ENCODE results near the gene PYGB.

PYGB gene

DNA sequence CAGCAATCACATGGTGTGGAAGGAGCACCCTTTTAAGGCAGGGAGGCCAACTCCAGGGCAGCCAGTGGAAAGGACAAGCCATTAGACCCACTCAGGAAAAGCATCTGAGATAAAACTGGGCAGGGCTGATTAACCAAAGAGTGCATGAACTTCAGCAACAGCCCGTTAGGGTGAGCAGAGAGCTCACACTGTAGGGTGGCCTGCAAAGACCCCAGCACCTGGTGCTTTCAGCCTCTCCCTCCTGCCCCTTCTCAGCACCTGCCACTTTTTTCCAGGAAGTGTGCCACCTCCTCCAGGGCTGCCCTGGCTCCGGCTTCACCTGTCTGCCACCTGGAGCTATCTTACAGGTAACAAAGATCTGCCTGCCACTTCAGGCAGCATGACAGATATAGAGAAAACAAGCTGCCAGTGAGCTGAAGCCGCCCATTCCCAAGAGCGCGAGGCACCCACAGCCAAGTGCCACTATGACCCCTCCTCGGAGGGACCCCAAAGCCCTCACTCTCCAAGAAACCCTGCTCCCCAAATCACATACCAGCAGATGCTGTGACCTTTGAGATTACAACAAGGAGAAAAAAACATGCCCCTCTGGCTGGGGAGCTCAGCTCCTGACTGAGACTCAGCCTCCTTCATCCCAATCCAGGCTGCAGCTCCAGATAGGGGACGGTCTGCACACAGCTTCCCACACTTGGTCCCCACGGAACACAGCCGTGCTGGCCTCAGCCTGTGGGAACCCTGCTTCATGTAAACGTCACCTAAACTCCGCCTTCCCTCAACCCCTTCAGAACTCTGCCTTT lies 71.6 kb downstream of the PYGB start:
- TF ChIP-seq, protein P1, sequence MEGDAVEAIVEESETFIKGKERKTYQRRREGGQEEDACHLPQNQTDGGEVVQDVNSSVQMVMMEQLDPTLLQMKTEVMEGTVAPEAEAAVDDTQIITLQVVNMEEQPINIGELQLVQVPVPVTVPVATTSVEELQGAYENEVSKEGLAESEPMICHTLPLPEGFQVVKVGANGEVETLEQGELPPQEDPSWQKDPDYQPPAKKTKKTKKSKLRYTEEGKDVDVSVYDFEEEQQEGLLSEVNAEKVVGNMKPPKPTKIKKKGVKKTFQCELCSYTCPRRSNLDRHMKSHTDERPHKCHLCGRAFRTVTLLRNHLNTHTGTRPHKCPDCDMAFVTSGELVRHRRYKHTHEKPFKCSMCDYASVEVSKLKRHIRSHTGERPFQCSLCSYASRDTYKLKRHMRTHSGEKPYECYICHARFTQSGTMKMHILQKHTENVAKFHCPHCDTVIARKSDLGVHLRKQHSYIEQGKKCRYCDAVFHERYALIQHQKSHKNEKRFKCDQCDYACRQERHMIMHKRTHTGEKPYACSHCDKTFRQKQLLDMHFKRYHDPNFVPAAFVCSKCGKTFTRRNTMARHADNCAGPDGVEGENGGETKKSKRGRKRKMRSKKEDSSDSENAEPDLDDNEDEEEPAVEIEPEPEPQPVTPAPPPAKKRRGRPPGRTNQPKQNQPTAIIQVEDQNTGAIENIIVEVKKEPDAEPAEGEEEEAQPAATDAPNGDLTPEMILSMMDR (IDR thresholded peaks at IDR 0.05; ENCODE audit: insufficient read depth, missing control alignments): no peak
- FAIRE-seq: no peak
- no peak for DNase-seq (ENCODE audit: insufficient read length, low spot score)

DNA sequence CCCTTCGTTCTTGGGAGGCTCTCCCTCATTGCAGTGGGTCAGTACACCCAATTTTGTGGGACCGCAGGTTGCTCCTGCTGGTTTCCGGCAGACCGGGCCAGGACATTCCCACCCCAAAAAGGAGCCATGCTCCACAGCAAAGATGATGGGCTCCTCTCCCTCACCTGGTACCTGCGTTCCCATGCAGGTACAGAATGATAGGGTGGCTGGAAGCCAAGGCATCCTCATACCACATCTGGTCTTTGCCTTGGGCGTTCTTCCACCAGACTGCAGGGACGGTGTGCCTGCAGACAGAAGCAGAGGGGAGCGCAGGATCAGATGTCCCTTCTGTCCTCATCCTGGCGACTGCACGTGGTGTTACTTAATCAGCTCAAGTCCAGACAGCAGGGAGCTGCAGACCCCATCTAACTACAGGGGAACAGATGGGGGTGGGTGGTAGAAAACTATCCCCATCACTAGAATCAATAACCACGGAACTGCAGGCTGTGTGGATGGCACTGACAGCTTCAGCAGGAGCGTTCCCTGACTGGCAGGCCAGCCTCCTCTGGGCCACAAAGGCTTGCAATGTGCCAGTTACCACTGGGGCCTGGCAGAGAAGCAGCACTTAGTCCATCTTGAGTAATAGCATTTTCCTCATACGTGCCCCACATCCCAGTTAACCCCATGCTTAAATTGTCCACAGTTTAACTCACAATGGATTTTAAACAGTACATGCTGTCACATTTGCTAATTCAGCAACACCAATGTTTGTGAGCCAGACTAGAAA lies 72.3 kb downstream of the PYGB start:
- no peak for DNase-seq (ENCODE audit: insufficient read length, low spot score)
- no peak for FAIRE-seq
- TF ChIP-seq, protein P1 (IDR thresholded peaks at IDR 0.05; ENCODE audit: insufficient read depth, missing control alignments): no peak

DNA sequence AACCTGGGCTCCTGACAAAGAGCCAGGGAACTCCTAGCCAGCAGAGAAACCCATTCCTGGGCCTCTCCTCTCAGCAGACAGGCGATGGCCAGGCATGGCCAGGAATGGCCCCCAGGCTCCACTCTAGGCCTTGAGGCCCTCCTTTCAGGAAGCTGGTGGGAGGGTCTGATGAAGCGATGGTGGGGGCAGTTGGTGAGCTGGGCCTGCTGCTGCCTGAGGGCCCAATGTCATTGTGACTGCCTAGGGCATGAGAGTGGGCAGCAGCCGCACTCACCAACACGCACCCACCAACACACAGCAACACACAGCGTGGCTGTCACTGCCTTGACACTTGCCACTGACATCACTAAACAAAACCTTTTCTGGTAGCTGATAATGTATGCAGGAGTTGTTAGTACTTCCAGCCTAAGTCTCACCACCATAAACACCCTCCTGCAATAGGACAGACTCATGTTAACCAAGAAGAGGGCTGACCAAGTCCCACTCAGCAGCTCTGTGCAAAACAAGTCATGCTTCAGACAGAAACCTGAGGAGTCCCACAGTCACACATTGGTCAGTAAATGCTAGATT lies 73.5 kb downstream of the PYGB start:
- FAIRE-seq: no peak
- no peak for DNase-seq (ENCODE audit: insufficient read length, low spot score)
- TF ChIP-seq, protein P1 (IDR thresholded peaks at IDR 0.05; ENCODE audit: insufficient read depth, missing control alignments): no peak

DNA sequence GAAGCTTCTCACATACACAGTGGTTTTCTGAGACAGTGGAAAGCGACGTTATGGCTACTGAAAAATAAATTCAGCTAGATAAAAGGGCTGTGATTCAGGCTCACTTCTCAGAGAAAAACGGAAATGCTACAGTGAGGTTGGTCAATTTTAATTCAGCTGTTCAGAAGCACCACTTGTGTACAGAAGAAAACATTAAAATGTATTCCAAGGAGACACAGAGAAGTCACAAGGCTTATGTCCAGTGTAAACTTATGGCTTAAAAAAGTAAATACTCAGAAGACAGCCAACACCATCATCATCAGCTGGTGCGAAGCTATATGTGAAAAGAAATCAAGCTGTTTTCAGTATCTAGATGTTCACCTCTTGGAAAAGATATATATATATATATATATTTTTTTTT lies 74.1 kb downstream of the PYGB start:
- no peak for DNase-seq (ENCODE audit: insufficient read length, low spot score)
- TF ChIP-seq, protein P1 (IDR thresholded peaks at IDR 0.05; ENCODE audit: insufficient read depth, missing control alignments): no peak
- FAIRE-seq: no peak

DNA sequence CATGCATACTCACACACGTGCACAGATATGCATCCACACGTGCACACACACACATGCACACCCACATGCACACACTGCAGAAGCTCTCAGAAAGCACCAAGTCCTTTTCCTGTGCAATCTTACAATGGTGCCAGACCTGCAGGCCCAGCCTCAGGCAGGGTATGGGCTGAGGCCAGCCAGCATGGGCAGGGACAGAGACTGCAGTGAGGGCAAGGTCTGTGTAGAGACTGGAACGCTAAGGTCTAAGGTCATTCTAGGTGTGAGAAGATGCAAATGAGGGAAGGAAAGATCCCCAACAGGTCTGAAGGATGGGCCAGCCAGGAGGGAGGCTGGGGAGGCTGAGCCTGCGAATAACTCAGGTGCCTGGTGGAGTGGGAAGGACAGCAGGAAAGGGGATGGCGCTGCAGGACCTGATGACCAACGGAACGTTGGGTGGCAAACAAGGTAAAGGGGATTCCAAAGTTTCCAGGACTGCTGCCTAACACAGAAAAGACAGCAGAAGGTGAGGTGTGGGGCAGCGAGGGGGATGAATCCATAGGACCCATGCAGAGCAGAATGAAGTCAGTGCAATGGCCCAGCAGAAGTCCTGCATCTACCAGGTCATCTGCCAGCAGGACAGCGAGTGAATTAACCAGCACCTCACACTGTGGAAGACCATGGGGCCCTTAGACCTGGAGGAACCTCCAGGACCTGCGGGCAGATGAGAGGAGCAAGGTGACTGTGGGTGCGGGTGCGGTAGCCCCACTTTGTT lies 75.8 kb downstream of the PYGB start:
- TF ChIP-seq, protein P1 (IDR thresholded peaks at IDR 0.05; ENCODE audit: insufficient read depth, missing control alignments): no peak
- DNase-seq (ENCODE audit: insufficient read length, low spot score) (no peak), FAIRE-seq (no peak)

DNA sequence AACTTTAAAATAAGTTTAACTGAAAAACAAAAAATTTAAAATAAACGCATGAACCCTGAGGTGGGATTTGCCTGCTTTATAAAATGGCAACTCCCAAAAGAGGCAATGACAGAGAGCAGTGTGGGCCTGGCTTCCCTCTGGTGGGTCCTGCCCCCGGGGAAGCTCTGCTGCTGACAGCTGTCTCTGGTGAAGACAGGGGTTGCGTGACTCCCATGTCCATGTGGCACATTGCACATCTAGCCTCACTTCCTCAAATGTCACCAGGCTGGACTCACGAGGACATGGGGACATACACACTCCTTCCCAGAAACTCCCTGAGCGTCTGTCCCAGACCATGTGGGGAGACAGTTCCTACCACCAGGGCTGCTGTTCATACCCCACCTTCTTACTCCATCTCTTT lies 76.5 kb downstream of the PYGB start:
- FAIRE-seq (no peak), DNase-seq (ENCODE audit: insufficient read length, low spot score) (no peak)
- TF ChIP-seq, protein P1 (IDR thresholded peaks at IDR 0.05; ENCODE audit: insufficient read depth, missing control alignments): no peak
